ENCODE data around the gene SIX2.
A peak's percentile ranks its signal among the peaks of the same experiment; 100 is the strongest.

Gene SIX2

DNA sequence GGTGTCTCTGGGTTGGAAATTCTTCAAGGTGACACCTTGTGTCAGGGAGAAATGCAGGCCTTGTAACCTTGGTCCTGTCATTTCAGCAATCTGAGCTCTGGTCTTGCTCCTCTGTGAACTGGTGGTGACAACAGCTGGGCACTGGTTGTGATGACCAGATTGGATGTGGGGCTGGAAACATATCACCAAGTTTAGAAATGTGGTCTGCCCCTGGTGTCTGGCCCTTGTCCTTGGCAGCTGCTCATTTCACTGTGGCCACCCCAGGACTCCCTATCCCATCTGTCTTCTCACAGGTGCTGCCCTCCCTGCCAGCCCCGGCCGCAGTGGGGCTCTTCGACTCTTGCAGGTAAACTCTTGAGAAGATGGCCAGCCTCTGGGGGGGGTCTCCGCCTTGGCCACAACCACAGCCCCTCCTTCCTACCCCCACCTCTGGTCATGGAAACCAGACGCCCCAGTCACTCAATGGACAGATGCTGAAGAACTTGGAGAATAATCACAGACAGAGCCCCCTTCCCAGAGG lies 47.0 kb downstream of the SIX2 start:
- no peak overlapping the region for H3K4me3 ChIP-seq (ENCODE audit: control insufficient read depth, low read depth, low read length)
- no peak for DNase-seq (ENCODE audit: low read depth)
- TF ChIP-seq, protein P1, sequence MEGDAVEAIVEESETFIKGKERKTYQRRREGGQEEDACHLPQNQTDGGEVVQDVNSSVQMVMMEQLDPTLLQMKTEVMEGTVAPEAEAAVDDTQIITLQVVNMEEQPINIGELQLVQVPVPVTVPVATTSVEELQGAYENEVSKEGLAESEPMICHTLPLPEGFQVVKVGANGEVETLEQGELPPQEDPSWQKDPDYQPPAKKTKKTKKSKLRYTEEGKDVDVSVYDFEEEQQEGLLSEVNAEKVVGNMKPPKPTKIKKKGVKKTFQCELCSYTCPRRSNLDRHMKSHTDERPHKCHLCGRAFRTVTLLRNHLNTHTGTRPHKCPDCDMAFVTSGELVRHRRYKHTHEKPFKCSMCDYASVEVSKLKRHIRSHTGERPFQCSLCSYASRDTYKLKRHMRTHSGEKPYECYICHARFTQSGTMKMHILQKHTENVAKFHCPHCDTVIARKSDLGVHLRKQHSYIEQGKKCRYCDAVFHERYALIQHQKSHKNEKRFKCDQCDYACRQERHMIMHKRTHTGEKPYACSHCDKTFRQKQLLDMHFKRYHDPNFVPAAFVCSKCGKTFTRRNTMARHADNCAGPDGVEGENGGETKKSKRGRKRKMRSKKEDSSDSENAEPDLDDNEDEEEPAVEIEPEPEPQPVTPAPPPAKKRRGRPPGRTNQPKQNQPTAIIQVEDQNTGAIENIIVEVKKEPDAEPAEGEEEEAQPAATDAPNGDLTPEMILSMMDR (IDR thresholded peaks at IDR 0.05; ENCODE audit: control insufficient read depth, insufficient read depth, low read depth, low read length, missing control alignments): no peak

DNA sequence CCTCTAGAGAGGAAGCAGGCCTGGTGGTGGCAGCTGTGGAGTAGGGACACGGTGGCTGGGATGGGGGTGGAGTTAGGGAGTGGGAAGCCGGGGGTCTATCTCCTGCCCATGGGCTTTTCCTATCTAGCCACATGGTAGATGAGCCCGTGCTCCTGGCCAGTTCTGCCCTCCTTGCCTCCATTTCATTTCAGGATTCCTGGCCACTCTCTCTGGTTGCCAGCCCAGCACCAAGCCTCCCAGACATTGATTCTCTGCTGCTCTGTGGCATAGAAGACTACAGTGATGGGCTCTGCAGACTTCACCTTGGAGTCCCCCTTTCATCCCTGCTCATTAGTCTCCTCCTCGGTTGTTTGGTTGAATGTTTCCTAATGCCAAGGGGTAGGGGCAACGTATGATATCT lies 48.4 kb downstream of the SIX2 start:
- DNase-seq (ENCODE audit: low read depth): no peak
- no peak overlapping the region for H3K4me3 ChIP-seq (ENCODE audit: control insufficient read depth, low read depth, low read length)
- TF ChIP-seq, protein P1 (IDR thresholded peaks at IDR 0.05; ENCODE audit: control insufficient read depth, insufficient read depth, low read depth, low read length, missing control alignments): no peak

DNA sequence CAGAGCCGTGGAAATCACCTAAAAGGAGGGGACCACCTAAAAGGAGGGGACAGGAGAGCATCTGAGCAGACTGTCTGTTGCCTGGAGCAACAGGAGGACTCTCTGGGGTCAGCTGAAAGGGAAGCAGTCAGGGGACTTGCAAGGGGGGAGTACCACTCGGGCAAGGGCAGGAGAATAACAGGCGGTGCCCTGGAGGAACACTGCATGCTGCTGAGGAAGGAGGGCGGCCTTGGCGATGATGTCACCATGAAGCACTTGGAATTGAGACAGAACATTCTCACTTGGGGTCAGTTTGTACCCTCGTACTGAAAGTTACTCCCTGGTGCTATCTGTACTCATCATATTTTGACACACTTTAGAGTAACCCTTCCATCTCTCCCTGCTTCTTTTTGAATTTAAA lies 49.4 kb downstream of the SIX2 start:
- no peak overlapping the region for H3K4me3 ChIP-seq (ENCODE audit: control insufficient read depth, low read depth, low read length)
- TF ChIP-seq, protein P1 (IDR thresholded peaks at IDR 0.05; ENCODE audit: control insufficient read depth, insufficient read depth, low read depth, low read length, missing control alignments): no peak
- no peak for DNase-seq (ENCODE audit: low read depth)

DNA sequence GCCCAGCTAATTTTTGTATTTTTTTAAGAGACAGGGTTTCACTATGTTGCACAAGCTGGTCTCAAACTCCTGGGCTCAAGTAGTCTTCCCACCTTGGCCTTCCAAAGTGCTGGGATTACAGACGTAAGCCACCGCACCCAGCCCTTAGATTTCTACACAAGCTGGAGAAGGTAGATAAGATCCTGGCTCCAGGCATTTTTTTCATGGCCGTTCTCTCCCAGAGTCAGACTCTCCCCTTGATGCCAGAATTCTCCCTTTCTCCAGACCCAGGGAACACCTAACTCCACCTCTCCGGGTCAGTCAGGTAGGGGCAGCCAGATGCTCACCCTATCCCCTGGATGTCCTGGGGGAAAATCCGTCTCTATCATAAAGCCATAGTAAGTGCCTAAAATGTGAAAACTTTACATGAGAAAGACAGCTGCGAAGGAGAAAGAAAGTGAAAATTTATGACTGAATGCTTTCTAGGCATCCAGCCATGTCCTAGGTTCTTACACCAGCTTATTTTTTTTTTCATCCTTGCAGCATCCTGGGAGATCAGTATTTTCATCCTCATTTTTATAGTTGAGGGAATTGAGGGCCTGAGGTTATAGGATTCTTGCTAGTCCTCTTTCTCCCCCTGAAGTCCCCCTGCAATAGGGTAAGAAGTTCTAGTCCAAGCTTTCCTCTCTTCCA lies 51.5 kb downstream of the SIX2 start:
- no peak overlapping the region for H3K4me3 ChIP-seq (ENCODE audit: control insufficient read depth, low read depth, low read length)
- no peak for DNase-seq (ENCODE audit: low read depth)
- TF ChIP-seq, protein P1 (IDR thresholded peaks at IDR 0.05; ENCODE audit: control insufficient read depth, insufficient read depth, low read depth, low read length, missing control alignments): no peak

DNA sequence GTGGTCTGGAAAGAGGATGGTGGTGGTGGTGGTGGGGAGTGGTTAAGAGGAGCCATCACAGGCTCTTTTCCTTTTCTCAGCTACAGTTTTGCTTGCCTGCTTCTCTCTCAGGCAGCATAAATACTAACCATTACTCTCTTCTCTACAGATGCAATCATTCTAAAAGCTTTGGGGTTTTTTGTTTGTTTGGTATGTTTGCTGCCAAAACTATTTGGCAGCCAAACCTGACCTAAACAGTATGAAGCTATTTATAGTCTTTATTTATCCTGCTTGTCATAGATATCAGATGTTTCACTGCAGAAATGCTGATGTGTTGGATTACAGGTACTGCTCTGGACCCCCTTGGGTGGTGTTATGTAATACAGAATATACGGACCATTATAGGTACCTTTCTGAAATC lies 52.4 kb downstream of the SIX2 start:
- DNase-seq (ENCODE audit: low read depth): no peak
- TF ChIP-seq, protein P1 (IDR thresholded peaks at IDR 0.05; ENCODE audit: control insufficient read depth, insufficient read depth, low read depth, low read length, missing control alignments): no peak

DNA sequence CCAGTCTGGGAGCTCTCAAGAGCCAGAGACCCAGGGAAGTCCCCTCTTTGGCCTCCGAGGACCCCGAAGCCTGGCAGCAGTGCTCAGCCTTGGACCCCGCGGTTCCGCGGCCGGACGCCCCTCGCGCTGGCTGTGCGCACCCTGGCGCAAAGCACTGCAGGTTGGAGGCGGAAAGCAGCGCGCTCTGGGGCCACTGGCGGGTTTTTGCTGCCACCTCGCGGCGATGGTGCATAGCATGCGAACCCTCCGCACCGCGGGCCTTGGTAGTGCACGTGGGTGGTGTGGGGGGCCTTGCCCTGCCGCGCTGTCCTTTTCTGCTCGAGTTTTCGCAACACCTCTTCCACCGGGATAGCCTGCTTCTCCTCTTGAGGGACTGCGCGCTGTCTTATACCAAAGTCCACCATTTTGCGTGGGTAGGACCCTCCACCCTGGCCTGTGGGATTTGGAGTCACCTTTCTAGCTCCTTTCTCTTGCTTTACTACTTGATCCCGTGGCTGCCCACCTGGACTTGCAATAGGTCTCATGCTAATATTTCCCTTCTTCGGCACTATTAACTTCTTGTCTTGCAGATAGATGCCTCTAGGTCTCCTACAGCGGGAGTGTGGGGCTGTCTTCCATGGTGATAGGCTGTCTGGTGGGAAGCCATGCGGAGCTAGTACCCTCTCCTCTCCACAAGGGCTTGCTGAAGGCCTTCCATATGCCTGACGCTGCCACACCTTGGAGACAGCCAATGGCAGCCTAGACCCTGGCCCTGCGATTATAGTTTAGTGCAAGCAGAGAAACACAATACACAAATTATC lies 53.5 kb downstream of the SIX2 start:
- peak overlapping the region; percentile 22 for H3K4me3 ChIP-seq (ENCODE audit: control insufficient read depth, low read depth, low read length)
- TF ChIP-seq, protein P1 (IDR thresholded peaks at IDR 0.05; ENCODE audit: control insufficient read depth, insufficient read depth, low read depth, low read length, missing control alignments): peak; percentile 96
- no peak for DNase-seq (ENCODE audit: low read depth)

More for the DNA sequence above, 52.4 kb downstream of the SIX2 start:
- no peak overlapping the region for H3K4me3 ChIP-seq (ENCODE audit: control insufficient read depth, low read depth, low read length)
